Stimulated activated CD4-positive, alpha-beta T cell treated with anti-CD3 and anti-CD28 coated beads, TNF-alpha, amount 100 ng/mL, for 48 hours (primary cell): ENCODE measurements around the gene PBX3.

Source experiments
- DNase-seq, 3 donors: peaks; one replicate each; pipeline ENCODE4 v3.0.0-alpha.2; 2020; ENCODE audit warnings: low read depth in 3 of 3

The PBX3 gene

DNA sequence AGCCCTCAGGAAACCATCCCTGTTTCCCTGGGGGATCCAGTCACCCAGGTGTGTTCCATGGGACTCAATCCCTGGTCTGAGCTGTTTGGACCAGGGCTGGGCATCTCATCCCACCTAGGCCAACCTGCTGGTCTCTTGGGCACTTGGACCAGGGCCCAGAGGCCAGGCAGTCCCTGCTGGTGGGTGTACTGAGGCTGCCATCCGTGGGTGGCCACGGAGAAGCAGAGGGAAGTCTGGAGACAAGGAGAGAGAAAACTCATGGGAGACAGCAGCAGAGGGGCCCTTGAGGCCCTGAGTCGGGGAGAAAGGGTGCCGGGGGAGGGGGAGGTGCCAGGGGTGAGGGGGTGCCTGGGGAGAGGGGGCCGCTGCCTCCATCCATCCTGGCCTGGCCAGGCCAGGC lies 247.8 kb downstream of the PBX3 start:
- no peak for DNase-seq

DNA sequence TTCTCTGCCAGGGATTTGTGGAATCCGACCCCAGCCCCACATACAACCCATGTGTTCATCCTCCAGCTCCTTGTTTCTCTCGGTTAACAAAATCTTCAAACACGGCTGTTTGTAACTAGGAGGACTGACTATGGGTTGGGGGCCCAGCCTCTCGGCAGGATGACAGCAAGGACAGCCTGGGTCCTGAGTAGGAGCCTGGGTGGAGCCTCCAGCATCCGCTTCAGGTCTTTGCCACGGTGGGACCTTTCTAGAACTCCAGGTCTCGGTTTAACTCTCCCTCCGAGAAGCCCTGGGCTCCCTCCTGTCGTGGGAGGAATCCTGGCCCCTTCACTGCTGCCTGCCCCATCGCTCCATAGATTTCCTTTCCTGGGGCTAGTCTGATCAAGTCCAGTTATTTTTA lies 248.5 kb downstream of the PBX3 start:
- no peak for DNase-seq

DNA sequence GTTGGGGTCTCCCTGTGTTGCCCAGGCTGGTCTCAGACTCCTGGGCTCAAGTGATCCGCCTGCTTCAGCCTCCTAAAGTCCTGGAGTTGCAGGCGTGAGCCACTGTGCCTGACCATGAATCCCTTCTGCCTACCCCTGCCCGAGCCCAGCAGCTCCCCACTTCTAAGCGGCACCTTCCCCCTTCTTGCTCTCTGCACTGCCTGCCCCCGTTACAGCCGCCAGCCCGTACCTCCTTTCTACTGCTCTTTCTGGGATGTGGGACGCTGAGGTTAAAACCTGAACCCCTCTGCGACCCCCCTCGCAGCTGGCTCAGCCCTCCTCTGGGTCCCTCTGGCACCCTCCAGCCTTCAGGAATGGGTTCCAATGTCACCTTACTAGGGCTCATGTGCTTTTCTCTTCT lies 249.6 kb downstream of the PBX3 start:
- no peak for DNase-seq

DNA sequence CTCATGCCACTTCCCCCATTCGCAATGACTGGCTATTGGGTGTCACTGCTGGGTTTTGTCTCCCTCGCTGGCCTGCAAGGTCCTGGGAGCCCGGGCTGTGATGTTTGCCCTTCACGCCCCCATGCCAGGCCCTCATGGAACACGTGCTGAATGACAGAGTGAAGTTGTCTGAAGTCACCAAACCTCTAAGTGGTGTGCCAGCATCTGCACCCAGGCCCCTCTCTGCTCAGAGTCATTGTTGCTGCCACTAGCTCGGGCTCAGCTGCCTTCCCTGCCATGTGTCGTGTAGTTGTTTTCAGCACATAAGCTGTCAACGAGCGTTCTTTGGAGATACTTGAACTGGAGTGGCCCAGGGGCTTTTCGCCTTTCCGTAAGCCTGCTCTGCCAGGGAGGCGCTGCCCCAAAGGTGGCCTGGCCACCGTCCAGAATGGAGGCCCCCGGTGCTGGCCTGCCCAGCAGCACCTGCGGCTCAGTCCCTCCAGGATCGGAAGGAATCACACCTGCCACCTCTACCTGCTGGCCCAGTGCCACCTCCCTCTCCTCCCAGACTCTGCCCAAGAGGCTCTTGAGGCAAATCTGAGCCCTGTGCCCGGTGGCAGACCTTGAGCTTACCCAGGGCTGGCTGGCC lies 250.1 kb downstream of the PBX3 start:
- DNase-seq, result no peak

DNA sequence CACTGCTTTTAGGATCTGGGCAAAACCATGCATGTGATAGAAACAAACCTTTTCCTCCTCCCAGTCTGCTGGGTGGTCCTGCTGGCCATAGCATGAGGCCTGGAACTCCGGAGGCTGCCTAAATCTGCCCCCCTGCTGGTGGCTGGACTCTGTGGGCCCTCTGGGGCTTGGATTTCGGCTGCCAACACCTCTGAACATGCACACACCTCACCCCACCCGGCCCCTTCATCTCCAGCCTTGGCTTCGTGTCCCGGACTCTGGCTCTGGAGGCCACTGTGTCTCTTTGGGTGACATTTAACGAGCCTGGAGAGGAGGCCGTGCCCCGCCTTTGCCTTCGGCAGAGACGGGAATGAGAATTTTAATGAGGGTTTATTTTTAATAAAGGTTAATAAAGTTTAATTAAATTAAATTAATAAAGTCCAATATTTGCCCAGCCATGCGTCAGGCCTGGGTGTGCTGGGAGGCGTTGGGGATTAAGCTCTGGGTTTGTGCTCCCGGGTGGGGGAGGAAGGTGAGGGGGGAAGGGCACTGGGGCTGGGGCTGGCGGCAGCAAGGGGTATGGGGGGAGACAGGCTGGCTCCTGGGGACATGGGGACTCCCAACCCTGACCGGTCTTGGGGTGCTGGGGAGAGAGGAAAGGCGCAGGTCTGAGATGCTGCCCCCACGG lies 251.8 kb downstream of the PBX3 start:
- no peak for DNase-seq

DNA sequence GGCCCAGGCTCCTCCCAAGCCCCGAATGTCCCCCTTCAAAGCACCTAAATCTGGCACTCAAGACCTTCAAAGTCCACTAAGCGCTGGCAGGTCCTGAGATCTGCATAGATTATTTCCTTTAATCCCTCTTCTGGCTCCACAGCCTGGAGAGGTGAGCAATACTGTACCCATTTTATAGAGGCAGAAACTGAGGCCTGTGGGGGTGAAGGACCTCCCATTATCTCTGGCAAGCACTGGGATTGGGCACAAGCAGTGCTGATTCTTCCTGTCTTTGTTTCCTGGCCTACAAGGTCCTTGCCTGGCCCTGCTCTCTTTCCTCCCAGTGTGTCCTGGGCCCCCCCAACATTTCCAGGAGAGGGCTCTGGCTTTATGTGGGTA lies 252.3 kb downstream of the PBX3 start:
- no peak for DNase-seq

DNA sequence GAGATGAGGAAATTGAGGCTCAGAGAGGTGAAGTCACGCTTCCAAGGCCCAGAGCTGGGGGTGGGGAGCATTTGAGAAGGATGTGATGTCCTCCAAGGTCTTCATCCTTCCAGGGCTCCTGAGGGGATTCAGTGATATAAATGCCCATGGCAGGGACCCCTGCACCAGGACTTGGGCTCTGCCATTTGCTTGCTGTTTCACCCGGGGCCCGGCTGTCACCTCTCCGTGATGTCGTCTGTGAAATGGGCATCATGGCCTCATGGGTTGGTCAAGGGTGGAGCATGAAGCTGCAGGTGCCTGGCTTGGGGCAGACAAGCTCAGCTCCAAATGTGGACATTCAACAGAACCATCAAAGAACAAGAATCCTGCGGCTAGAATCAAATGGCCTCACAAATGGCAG lies 253.1 kb downstream of the PBX3 start:
- DNase-seq, result no peak

DNA sequence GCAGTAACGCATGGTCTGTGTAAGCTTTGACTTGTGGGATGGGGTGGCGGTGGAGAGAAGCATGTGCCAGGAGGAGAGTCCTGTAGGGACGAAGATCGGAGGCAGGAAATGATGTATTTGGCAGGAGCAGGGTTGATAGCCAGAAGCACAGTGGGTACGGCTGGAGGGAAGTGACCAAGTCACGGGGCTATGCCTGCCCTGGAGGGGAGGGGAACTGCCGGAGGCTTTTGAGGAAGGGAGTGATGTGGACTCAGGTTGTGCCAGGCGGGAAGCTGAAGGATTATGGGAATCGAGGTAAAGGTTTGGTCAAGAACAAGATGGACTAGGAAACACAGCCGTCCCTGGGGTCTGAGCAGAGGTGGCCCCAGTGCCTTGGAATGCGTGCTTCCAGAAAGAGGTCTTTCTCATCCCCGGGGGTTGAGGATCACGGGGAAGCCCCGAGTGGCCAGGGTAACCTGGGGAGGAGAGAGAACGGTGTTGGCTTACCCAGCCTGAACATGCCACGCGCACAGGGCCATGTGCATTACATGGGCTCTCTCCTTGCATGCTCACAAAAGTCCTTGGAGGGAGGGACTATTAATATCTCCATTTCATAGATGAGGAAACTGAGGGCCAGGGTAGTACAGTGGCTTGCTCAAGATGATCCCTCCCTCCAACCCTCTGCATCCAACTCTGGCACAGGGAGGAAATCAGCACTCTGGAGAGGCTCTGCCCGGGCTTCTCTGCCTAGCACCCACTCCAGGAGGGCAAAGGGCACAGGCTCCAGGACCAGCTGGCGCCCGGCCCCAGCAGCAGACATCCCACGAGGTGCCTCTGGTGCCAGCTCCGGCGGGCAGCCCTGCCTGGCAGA lies 253.8 kb downstream of the PBX3 start:
- no peak for DNase-seq

DNA sequence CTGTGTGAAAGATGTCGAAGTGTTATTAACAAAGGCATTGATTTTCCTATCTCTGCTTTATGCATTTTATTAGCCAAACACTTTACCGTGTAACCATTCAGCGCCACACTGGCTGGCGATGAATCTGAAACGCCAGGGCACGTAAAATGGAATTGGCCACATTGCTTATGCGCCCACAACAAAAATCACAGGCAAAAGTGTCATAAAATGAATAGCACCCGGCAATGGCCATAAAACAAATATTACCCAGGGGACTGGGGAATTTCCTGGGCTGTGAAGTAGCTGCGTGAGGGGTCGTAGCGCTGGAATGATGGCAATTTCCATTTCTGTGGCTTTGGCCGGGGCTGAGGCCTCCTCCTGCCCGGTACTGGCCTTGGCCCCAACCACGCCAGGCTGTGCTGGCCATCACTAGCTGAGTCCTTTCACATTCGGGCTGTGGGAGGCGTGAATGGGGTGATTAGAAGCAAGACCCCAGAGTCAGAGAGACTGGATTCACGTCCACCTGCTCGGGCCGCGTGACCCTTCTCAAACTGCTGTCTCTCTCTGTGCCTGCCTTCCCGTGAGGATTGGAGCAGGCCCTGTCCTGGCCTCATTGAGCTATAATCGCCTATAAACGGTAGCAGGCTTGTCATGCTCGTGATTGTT lies 254.5 kb downstream of the PBX3 start:
- no peak for DNase-seq

DNA sequence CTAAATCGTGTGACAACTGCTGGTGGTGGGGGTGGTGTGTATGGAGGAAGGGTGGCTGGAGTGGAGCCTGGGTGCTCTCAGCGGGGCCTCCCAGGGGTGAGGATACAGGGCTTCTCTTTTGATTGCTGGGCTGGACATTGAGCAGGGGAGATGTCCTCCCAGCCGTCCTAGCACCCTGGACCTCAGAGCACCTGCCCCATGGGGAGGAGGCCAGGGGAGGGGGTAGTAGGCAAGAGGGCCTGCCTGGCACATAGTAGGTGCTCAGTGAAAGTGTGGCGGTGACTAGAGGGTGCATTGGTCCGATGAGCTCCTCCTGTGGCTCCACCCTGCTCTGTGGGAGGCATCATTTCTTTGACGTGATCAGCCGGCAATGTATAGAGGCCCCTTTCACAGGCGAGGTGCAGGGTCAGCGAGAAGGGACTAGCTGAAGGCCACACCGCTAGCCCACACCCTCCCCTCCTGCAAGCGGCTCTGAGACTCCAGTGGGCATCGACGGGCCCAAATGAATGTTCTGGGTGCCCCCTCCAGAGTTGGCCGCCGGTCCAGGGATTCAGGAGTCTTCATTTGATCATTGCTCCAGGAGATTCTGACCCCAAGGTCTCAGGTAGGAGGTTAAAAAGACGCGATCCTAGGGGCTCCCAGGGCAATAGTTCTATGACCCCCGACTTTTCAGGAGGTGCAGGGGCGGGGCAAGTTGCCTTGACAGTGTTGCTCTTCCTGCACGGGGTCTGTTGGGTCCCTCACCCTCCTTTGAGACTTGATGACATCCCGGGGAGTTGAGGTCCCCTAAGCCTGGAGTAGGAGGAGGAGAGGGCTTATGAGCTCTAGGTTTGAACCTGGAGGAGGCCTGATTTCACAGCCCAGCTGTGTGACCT lies 255.5 kb downstream of the PBX3 start:
- no peak for DNase-seq

DNA sequence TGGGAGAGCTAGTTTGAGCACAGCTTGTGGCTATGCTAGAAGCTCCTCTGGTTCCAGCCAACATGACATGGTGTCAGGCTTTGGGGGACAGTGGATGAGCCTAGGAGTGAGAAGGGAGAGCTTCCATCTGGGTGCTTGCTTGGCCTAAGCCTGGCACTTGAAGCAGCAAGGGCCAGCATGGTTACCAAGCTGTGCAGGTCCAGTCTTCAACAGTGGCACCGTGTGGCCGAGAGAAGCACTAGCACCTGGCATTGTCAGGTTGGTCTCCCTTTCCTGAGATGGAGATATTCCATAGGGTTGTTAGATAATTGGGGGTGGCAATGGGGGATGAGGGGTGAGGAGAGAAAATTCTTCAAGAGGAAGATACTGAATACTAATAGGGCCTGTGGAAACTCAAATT lies 261.9 kb downstream of the PBX3 start:
- no peak for DNase-seq

DNA sequence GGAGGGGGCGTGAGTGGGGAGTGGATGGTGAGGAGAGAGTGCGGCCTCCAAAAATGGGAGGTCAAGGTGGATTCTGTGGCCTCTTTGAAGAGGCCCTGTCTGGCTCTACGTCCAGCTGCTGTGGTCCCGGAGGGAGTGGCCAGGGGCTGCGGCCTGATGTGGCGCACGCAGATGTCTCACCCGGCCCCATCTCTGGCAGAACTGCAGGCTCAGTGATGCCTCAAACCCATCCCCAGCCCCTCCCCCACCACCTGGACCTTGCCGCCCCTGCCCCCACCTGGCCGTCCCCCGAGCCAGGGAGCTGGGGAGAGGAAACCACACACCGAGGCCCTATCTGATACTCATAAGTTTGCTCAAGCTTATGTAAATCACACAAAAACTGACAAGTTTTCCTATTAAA lies 267.6 kb downstream of the PBX3 start:
- no peak for DNase-seq

DNA sequence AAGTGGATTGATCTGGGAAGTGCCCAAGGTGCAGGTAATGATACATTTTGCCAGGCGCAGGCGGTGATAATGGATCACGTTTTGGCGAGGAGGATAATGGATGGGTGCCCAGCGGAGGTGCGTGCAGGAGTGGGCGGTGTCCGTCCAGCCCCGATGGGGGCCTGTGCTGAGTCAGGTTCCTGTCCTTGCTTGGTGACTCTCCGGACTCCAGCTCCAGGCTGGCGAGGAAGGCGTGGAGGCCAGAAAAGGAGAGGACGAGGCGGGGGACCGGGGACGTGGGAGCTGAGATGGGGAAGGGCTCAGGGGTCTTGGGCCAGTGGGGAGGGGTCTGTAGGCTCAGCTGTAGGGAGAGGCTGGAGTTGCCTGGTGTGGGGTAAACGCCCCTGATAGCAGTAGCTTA lies 268.3 kb downstream of the PBX3 start:
- DNase-seq, result no peak

DNA sequence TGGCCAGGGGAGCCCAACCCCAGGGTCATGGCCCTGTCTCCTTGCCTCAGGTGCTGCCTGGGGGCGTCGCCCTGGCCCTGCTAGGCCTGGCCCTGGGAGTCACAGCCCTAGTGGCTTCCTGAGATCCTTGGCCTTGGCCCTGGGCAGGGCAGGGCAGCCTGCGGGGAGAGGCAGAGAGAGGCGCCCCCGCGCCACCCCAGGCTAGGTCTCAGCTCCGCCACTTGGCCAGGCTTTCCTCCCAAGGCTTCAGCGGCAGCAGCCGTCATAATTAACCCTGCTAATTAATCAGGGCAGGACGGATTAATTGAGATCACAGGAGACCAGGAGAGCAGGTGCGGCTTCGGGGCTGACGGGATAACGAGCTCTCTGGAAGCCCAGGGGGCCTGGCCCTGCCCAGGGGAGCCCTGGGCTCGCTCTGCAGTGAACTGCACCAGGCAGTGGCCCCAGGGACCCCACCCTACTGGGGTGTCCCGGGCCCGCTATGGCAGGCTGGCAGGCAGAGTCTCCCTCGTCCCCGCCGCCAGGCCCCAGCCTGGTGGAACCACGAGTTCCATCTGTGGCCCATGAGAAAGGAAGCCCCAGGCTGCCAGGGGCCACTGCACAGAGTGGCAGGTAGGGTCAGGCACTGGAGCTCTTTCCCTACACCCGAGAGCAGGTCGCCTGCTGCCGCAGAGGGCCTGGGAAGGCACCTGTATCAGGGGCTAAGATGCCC lies 269.6 kb downstream of the PBX3 start:
- no peak for DNase-seq
